Nephron progenitor cell (in vitro differentiated cells): ENCODE results near the gene MED12L.

Source experiments
- DNase-seq: peaks from one replicate; pipeline ENCODE4 v3.0.0; 2021
- H3K27ac Mint-ChIP-seq: 2 replicates; pipeline ENCODE4 v1.8.0; 2021; ENCODE audit warnings: mild to moderate bottlenecking, moderate library complexity, mixed read lengths
- H3K27me3 Mint-ChIP-seq: 2 replicates; pipeline ENCODE4 v1.8.0; 2021; ENCODE audit warnings: mild to moderate bottlenecking, low read depth, mixed read lengths; ENCODE audit not compliant: poor library complexity
- H3K36me3 Mint-ChIP-seq: 2 replicates; pipeline ENCODE4 v1.8.0; 2021; ENCODE audit warnings: low read depth, mixed read lengths
- H3K4me1 Mint-ChIP-seq: 2 replicates; pipeline ENCODE4 v1.8.0; 2021; ENCODE audit warnings: mixed read lengths
- H3K4me3 Mint-ChIP-seq: 2 replicates; pipeline ENCODE4 v1.8.0; 2021; ENCODE audit warnings: mild to moderate bottlenecking, moderate library complexity, mixed read lengths
- H3K9me3 Mint-ChIP-seq: 2 replicates; pipeline ENCODE4 v1.8.0; 2021; ENCODE audit warnings: mild to moderate bottlenecking, moderate library complexity, mixed read lengths
- TF ChIP-seq, protein P1 (sequence below): fragments of 200-600 bp; sonication (generic); IDR thresholded peaks from 2 replicates; pipeline ENCODE4 v1.5.0; 2021; ENCODE audit warnings: antibody characterized with exemption

The MED12L gene

DNA sequence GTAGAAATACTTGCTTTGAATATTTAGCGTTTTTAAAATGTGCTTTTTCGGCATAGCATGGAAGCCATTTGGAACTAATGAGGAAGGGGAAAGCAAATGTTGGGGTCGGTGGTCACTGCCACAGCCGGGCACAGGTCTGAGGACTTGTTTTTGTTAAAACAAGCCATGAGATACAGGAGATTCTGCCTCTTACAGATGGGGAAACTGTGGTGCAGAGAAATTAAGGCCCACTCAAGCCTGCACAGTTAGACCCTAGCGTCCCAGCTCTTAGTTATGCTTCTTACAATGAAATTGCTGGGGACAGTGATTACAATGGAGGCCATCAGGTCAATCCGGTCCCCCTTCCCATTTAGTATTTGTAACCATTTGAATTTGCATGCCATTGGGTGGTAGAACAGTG lies 120.0 kb downstream of the MED12L start:
- no peak overlapping the region for H3K27ac Mint-ChIP-seq
- no peak for DNase-seq
- H3K27me3 Mint-ChIP-seq: no peaks in the 10 kb centered on the region
- H3K4me1 Mint-ChIP-seq: peaks cover under 1% of the 10 kb centered on the region
- TF ChIP-seq, protein P1, sequence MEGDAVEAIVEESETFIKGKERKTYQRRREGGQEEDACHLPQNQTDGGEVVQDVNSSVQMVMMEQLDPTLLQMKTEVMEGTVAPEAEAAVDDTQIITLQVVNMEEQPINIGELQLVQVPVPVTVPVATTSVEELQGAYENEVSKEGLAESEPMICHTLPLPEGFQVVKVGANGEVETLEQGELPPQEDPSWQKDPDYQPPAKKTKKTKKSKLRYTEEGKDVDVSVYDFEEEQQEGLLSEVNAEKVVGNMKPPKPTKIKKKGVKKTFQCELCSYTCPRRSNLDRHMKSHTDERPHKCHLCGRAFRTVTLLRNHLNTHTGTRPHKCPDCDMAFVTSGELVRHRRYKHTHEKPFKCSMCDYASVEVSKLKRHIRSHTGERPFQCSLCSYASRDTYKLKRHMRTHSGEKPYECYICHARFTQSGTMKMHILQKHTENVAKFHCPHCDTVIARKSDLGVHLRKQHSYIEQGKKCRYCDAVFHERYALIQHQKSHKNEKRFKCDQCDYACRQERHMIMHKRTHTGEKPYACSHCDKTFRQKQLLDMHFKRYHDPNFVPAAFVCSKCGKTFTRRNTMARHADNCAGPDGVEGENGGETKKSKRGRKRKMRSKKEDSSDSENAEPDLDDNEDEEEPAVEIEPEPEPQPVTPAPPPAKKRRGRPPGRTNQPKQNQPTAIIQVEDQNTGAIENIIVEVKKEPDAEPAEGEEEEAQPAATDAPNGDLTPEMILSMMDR: no peak
- H3K36me3 Mint-ChIP-seq: peaks cover 10% of the 10 kb centered on the region
- no peaks in the 10 kb centered on the region for H3K9me3 Mint-ChIP-seq
- no peak overlapping the region for H3K4me3 Mint-ChIP-seq

DNA sequence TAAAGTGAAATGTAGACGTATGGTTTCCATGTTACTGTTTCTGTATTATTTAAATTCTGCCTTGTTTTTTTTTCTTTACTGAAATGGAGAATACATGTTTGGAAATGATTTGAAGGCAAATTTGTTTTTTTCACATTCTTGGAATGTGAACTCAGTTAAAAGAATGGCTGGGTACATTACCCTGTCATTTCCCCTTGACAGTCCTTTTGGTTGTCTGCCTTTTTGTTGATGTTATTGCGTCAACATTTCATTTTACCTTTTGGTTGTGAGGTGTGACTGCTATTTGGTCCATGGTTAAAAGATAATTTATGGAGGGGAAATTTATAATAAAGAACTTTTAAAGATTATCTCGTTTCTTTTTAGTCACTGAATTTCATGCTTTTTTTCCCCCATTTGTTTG lies 120.7 kb downstream of the MED12L start:
- H3K4me3 Mint-ChIP-seq: no peak overlapping the region

GRCh38 chr3:151209654-151210053 lies 124.2 kb downstream of the MED12L start:
- no peak for DNase-seq
- H3K36me3 Mint-ChIP-seq: peaks cover 17% of the 10 kb centered on the region

More for the DNA sequence above, 120.7 kb downstream of the MED12L start:
- H3K27ac Mint-ChIP-seq: no peak overlapping the region
- peaks cover 7% of the 10 kb centered on the region for H3K4me1 Mint-ChIP-seq
- H3K9me3 Mint-ChIP-seq: no peaks in the 10 kb centered on the region
- DNase-seq: no peak
- TF ChIP-seq, protein P1: no peak
- H3K27me3 Mint-ChIP-seq: no peaks in the 10 kb centered on the region
- H3K36me3 Mint-ChIP-seq: peaks cover 10% of the 10 kb centered on the region

DNA sequence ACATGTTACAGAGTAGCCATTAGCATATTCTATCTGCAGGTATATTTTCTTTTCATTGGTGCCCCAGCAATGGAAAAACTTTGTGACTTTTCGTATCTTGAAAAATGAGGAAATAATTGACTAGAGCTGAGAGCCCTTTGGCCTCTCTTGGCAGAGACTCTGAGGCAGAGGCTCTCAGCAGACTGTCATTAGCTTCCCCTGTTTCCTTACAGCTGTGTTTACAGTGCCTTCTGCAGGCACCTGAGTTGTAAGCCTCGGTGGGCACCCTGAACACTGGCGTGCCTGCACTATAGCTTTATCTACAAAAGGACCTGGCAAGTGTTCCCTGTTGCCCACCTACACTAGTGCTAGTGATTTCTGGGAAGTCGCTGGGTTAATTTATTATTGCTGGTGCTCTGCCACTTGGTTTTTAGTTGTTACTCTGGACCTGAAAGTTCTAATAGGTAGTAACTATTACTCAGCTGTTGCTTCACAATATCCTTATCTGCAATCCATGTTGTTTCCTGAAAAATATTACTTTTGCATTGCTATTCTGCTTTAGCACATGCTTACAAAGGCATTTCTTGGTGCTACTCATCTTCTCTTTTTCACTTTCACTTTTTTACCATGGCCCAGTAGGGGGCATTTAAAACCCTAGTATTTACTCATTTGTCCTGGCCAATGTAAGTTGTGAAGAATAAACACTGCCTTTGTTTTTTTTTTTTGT lies 125.4 kb downstream of the MED12L start:
- Mint-ChIP-seq H3K27me3 (no peaks in the 10 kb centered on the region), H3K9me3 (no peaks in the 10 kb centered on the region), H3K4me3 (no peak overlapping the region), H3K27ac (no peak overlapping the region), H3K4me1 (peaks cover 7% of the 10 kb centered on the region), H3K36me3 (peaks cover 17% of the 10 kb centered on the region)
- DNase-seq: no peak
- TF ChIP-seq, protein P1: no peak

More at GRCh38 chr3:151209654-151210053, 124.2 kb downstream of the MED12L start:
- Mint-ChIP-seq H3K9me3 (no peaks in the 10 kb centered on the region), H3K4me1 (peaks cover 7% of the 10 kb centered on the region), H3K27me3 (no peaks in the 10 kb centered on the region), H3K27ac (no peak overlapping the region), H3K4me3 (no peak overlapping the region)
- TF ChIP-seq, protein P1: no peak

DNA sequence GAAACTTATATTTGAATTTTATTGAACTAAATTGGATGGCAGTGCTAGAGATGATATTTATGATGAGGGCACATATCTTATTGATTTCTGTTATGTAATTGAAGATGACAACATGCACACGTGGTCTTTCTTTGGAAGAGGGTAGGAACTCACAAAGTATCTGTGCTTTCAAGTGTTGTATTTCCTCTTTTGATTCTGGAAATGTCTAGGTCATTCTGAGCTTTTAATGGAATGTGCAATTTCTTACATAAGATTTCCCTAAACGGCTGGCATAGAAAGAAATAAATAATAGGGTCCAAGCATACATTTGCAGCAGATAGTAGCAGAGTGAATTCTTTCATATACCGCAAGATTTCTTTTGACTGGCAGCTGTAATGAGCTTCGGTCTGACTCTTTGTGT lies 127.7 kb downstream of the MED12L start:
- Mint-ChIP-seq H3K4me3 (no peak overlapping the region), H3K36me3 (peaks cover 6% of the 10 kb centered on the region), H3K9me3 (no peaks in the 10 kb centered on the region), H3K4me1 (peaks cover 7% of the 10 kb centered on the region), H3K27me3 (no peaks in the 10 kb centered on the region), H3K27ac (peak overlapping the region; percentile 9)
- no peak for DNase-seq
- TF ChIP-seq, protein P1: no peak

GRCh38 chr3:151213881-151214280 lies 128.4 kb downstream of the MED12L start:
- TF ChIP-seq, protein P1: no peak
- H3K4me3 Mint-ChIP-seq: no peak overlapping the region
- no peaks in the 10 kb centered on the region for H3K27me3 Mint-ChIP-seq
- DNase-seq: no peak
- no peaks in the 10 kb centered on the region for H3K9me3 Mint-ChIP-seq
- H3K27ac Mint-ChIP-seq: no peak overlapping the region
- peaks cover 8% of the 10 kb centered on the region for H3K36me3 Mint-ChIP-seq
- H3K4me1 Mint-ChIP-seq: peaks cover 7% of the 10 kb centered on the region
